IPS DF 6.9 (cell line): ENCODE data around the gene EFCAB6.

ENCODE experiments used
- DNase-seq: peaks from one replicate; pipeline ENCODE4 v3.0.0-alpha.2; 2013; ENCODE audit warnings: low read depth, low spot score
- H3K27ac ChIP-seq: one replicate; pipeline ENCODE4 v1.5.1; 2013; ENCODE audit warnings: low read length, control low read depth
- H3K27me3 ChIP-seq: 2 replicates; pipeline ENCODE4 v1.6.1; 2013; ENCODE audit warnings: mild to moderate bottlenecking, low read length; ENCODE audit not compliant: control insufficient read depth, insufficient read depth
- H3K36me3 ChIP-seq: 2 replicates; pipeline ENCODE4 v1.6.1; 2013; ENCODE audit warnings: low read length; ENCODE audit not compliant: control insufficient read depth, insufficient read depth
- H3K4me1 ChIP-seq: 2 replicates; pipeline ENCODE4 v1.6.1; 2013; ENCODE audit warnings: low read length; ENCODE audit not compliant: control insufficient read depth, insufficient read depth
- H3K4me3 ChIP-seq: 2 replicates; pipeline ENCODE4 v1.5.1; 2013; ENCODE audit warnings: mild to moderate bottlenecking, low read length
- H3K9me3 ChIP-seq: 2 replicates; pipeline ENCODE4 v1.6.1; 2013; ENCODE audit warnings: low read length, inconsistent platforms; ENCODE audit not compliant: control insufficient read depth, insufficient read depth
- WGBS: extraction: QIAGEN DNeasy Blood & Tissue Kit; methylation state at CpG from one replicate; pipeline ENCODE4 v1.1.7; 2013; ENCODE audit warnings: mixed read lengths, missing lambda C conversion rate; ENCODE audit not compliant: insufficient read length, insufficient coverage; 5-methylcytosine and 5-hydroxymethylcytosine counted together

Gene EFCAB6

DNA sequence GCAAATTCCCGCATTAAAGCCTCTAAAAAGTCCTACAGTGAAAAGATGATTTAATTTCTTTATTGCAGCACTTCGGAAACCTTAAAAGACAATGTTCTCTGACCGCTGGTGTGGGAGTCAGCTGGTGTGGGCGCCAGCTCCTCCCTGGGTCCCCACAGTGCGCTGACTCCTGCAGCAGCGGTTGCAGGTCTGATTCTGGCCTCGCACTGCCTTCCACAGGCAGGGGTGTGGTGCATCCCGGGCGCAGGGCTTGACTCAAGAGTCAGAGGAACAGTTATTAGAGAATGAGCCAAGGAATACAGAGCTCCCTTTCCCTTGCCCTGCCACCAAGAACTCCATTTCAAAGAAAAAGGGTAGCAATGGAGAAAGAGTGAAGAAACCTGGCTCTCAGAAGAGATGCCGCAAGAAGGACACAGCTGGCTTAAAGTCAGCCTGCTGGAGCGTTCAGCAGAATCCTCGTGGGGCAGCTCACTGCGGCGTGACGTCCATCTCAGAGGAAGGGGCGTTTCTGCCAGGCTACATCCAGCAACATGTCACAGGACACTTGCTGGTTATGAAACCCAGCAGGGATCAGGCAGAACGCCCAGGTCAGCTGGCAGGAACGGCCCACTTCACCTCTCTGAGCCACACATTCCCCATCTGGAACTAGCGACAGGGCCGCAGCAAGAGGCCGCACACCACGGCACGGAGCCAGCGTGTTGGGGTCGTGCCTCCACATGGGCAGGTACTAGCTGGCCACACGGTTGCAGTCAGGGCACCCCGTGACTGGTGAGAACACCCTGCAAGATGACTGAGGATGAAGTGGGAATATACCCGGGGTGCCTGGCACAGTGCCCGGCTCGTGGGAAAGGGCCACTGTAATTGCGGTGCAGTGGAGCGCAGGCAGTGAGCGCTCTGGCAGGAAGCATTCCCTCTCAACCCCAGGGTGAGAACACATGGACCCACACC is 18.1 kb upstream of the EFCAB6 start:
- H3K9me3 ChIP-seq = no peaks in the 10 kb centered on the region
- H3K4me3 ChIP-seq = no peak overlapping the region
- WGBS = no CpG with 5 or more reads among the region's 33 CpGs
- H3K27ac ChIP-seq = no peak overlapping the region
- no peaks in the 10 kb centered on the region for H3K27me3 ChIP-seq
- peaks cover 3% of the 10 kb centered on the region; the same call in 1 of the 2 replicates for H3K36me3 ChIP-seq
- no peaks in the 10 kb centered on the region for H3K4me1 ChIP-seq
- DNase-seq = no peak

DNA sequence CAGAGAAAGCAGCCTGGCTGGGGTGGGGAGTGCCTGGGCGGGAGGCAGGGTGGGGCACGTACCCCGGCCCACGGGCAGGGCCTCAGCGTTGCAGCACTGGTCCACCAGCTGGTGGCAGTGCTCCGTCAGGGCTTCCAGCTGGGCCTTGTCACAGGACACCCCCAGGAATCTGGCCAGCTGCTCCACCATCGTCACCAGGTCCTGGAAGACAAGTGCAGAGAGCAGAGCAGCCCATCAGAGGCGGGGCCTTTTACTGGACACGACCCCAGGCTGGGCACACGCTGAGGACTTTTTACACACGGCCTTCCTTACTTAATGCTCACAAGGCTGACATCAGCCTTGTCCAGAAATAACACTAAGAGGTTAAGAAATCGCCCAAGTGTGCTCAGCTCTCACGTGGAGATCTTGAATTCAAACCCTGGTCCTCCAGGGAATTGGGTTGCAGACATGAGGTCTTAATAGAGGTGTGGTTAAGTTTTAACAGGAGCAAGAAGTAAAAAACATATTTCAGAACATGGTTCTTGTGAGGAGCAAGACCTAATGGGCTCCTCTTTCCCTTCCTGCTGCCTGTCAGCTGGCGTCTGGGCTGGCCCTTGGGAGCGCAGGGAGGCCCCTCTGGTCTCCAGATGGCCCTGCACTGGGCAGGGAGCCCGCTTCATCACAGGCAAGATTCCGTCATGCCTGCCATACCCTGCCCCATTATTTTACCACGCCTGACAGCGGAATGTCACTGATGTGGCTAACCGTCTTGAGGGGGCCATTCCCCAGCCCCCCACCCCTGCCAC is 17.1 kb upstream of the EFCAB6 start:
- no peak for DNase-seq
- Histone ChIP-seq H3K27me3 (no peaks in the 10 kb centered on the region), H3K9me3 (no peaks in the 10 kb centered on the region), H3K36me3 (peaks cover 3% of the 10 kb centered on the region; the same call in 1 of the 2 replicates), H3K4me3 (no peak overlapping the region), H3K27ac (no peak overlapping the region), H3K4me1 (no peaks in the 10 kb centered on the region)
- no CpG with 5 or more reads among the region's 20 CpGs for WGBS

DNA sequence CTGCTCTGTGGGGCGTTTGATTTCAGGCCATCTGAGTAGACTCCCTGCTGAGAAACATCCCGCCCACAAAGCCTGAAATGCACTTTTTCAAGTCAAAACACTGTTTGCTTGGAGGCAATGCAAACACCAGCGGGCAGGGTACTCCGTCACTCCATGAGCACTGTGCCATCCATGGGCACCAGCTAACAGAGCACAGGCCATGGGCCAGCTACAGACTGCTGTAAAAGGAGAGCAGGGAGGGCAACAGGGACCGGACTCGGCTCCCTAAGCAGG is 16.6 kb upstream of the EFCAB6 start:
- Histone ChIP-seq H3K4me3 (no peak overlapping the region), H3K4me1 (no peaks in the 10 kb centered on the region), H3K36me3 (peaks cover 3% of the 10 kb centered on the region; the same call in 1 of the 2 replicates), H3K9me3 (no peaks in the 10 kb centered on the region), H3K27me3 (no peaks in the 10 kb centered on the region), H3K27ac (no peak overlapping the region)
- no CpG with 5 or more reads among the region's 6 CpGs for WGBS
- no peak for DNase-seq

DNA sequence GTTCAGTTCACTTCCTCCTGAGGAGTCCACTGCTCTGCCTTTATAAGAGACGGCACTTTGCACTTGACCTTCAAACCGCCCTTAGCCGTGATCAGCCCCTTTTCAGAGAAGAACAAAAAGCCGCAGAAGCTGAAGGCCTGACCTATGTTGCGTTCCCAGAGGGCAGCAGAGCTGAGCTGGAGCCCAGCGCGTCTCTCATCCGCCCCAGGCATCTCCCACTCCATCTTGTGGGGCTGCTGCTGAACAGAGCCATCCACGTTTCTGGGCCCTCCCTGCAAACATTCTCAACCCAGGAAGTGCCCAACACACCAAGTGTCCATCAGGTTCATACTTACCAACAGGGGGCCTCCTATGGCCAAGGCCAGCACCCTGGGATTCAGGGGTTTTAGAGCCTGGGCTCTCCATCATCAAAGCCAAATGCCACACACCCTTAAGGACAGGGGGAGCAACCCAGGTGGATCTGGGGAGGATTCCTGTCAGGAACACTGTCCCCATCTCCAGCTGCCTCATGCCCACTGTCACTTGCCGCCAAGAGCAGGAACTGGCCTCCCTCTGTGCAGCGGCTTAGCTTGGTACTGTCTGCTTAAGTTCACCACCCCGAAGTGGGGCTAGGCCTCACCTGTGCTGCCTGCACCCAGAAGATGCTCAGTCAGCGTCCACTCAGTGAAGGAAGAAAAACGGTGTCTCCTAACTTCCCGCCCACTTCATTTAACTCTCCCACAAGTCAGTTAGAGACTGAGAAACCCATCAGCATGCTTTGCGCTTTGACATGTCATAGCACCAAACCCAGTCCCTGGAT is 16.0 kb upstream of the EFCAB6 start:
- no peak overlapping the region for H3K27ac ChIP-seq
- DNase-seq = no peak
- H3K9me3 ChIP-seq = no peaks in the 10 kb centered on the region
- WGBS = no CpG with 5 or more reads among the region's 16 CpGs
- no peaks in the 10 kb centered on the region for H3K27me3 ChIP-seq
- H3K36me3 ChIP-seq = peaks cover 3% of the 10 kb centered on the region; the same call in 1 of the 2 replicates
- H3K4me1 ChIP-seq = peaks cover 4% of the 10 kb centered on the region
- no peak overlapping the region for H3K4me3 ChIP-seq

DNA sequence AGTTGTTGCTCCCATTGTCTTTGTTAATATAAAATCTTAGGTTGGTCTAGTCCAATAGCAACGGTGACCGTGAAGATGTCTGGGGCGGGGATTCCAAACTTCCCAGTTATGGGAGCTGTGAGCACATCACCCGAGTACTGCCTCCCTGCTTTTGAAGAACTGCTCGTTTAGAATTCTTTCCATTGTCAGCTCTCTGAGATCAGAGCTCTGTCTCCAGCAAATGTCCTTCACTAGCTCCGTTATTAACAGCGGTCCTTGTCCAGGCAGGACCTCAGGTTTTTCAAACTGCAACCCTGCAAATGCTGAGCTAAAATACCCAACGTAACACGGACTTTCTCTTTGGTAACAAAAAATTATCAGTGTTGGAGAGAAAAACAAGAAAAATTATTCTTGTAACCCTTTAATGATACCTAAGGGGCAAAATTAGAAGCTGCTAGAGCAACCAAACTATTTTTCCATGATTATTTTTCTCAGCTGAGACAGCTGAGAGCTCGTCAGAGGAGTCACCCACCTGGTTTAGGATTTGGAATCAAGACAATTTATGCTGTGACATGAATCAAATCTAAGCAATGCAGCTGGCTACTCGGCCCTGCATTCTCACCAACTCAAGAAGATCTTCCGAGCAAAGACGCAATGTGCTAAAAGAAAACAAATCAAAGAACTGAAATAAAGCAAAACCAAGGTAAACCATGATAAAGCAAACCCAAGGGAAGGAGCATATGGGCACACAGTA is 15.1 kb upstream of the EFCAB6 start:
- H3K4me3 ChIP-seq = no peak overlapping the region
- no CpG with 5 or more reads among the region's 13 CpGs for WGBS
- peaks cover 11% of the 10 kb centered on the region for H3K4me1 ChIP-seq
- no peak for DNase-seq
- no peaks in the 10 kb centered on the region for H3K27me3 ChIP-seq
- H3K27ac ChIP-seq = no peak overlapping the region
- no peaks in the 10 kb centered on the region for H3K9me3 ChIP-seq
- H3K36me3 ChIP-seq = peaks cover 3% of the 10 kb centered on the region; the same call in 1 of the 2 replicates

DNA sequence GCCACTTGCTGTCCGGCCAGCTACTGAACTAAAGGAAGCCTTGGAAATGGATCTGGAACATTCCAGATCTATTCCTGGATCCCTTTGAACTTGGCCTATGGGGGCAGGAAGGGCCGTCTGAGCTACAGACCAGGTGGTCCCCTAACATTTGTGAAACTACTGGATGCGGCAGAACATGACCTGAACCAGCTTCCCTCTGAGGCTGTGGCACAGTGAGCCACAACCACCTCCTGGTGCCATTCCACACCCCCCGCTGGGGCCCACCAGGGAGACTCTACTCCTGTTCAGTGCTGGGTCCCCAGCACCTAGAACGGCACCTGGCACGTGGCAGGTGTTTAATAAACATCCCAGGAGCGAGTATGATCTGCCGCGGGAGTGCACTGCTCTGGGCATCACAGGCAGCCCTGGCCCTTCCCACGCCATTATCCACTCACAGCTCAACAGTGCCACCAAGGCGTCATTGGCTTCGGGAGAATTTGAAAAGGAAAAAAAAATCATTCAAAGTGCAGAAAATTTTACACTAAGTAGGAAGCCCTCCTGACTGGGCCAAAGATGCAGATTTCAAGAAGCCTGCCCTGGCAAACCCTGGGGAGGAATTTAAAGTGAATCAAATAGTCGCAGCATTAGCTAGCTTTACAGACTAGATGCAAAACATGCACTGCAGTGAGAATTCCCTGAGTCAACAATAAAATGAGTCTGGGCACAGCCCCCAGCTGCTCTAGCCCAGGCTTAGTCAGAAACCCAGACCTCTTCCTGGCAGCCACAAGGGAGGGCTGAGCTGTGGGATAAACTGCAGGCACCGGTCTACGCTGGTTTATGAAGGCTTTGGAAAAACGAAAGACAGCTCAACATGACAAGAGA is 14.3 kb upstream of the EFCAB6 start:
- H3K36me3 ChIP-seq = peaks cover under 1% of the 10 kb centered on the region; the same call in 1 of the 2 replicates
- no peak overlapping the region for H3K27ac ChIP-seq
- H3K27me3 ChIP-seq = no peaks in the 10 kb centered on the region
- DNase-seq = no peak
- no peak overlapping the region for H3K4me3 ChIP-seq
- H3K9me3 ChIP-seq = no peaks in the 10 kb centered on the region
- H3K4me1 ChIP-seq = peaks cover 14% of the 10 kb centered on the region
- no CpG with 5 or more reads among the region's 16 CpGs for WGBS

DNA sequence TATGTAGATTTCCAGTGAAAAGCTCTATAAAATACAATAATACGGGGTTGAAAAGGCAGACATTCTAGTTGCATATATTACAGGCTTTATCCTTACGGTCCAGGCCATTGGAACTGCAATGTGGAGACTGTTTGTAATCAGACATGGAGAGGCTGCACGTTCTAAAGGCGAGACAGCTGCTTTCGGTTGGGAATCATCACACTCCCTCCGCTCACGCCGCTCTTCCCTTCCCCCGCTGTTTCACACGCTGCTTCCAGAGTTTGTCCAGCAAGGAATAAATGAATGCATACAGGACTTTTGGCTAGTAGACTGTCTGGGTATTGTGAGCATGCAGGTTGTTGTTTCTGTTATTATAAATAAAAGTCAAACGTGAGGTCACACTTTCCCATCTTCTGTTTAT is 13.5 kb upstream of the EFCAB6 start:
- H3K36me3 ChIP-seq = no peaks in the 10 kb centered on the region
- DNase-seq = no peak
- H3K27ac ChIP-seq = no peak overlapping the region
- H3K4me1 ChIP-seq = peaks cover 14% of the 10 kb centered on the region
- H3K9me3 ChIP-seq = no peaks in the 10 kb centered on the region
- H3K4me3 ChIP-seq = no peak overlapping the region
- H3K27me3 ChIP-seq = no peaks in the 10 kb centered on the region
- WGBS = no CpG with 5 or more reads among the region's 11 CpGs

DNA sequence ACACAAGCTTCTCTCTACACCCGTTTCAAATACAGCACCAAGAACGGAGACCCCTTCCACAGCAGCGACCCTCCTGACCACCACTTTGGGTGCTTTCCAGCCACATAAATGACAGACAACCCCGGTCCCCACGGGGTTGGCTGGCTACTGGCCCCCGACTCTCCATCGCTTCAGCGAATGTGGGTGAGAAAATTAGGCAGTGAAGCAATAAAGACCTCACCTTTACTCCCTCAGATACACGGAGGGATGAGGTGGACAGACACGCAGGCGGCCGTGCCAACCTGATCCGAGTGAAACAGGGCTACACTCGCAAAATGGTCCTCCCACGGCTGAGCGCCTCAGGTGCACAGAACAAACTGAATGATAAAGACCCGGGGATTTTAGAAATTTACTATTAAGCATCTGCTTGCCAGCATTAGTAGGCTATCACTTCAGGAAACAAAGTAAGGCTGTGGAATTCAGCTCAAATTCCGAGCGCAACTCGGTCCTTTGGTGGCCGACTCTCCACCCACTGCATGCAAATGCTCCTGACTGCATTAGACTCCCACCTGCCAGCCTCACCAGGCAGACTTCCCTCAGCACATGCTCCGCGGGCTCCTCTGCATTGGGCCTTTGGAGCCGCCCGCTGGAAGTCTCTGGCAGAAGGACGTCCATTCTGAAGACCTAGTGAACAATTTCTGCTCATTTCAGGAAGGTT is 12.8 kb upstream of the EFCAB6 start:
- WGBS = no CpG with 5 or more reads among the region's 26 CpGs
- Histone ChIP-seq H3K4me3 (no peak overlapping the region), H3K36me3 (no peaks in the 10 kb centered on the region), H3K9me3 (no peaks in the 10 kb centered on the region), H3K4me1 (peaks cover 14% of the 10 kb centered on the region), H3K27ac (no peak overlapping the region), H3K27me3 (no peaks in the 10 kb centered on the region)
- DNase-seq = no peak
